Hepatocyte (in vitro differentiated cells): ENCODE measurements around the gene ECE1.

Experiments
- CTCF ChIP-seq: fragments of 200-600 bp; sonication (generic); IDR thresholded peaks from 2 replicates; pipeline ENCODE4 v1.5.1; 2016; ENCODE audit warnings: antibody characterized with exemption, mild to moderate bottlenecking; ENCODE audit not compliant: poor library complexity
- EZH2 ChIP-seq: fragments of 200-600 bp; sonication (generic); IDR thresholded peaks from 2 replicates; pipeline ENCODE4 v1.6.1; 2016; ENCODE audit warnings: antibody characterized with exemption, mild to moderate bottlenecking, borderline replicate concordance
- EZH2phosphoT487 ChIP-seq: fragments of 200-600 bp; sonication (generic); IDR thresholded peaks from one replicate; pipeline ENCODE4 v1.6.1; 2018; ENCODE audit warnings: antibody characterized with exemption, mild to moderate bottlenecking, low read depth, moderate library complexity; ENCODE audit not compliant: unreplicated experiment, severe bottlenecking

- TF ChIP-seq CTCF = no peak
- no peak for TF ChIP-seq EZH2
- TF ChIP-seq EZH2phosphoT487 = no peak
These were observed 65.2 kb downstream of the ECE1 start for GRCh38 chr1:21225065-21225464.
